Esophagus squamous epithelium (tissue), 5 donors: ENCODE measurements around the gene ITIH6. TPM values are rescaled to one million over a fixed set of nuclear protein-coding genes. Genes with fewer than 3 reads are reported as not detected.

Source experiments
- DNase-seq: peaks from one replicate; lab custom pipeline; 2025; lab: John Stamatoyannopoulos, UW
- H3K27ac ChIP-seq, 4 donors: fragments of 200-600 bp; sonication (generic); one replicate each; pipeline ENCODE4 v1.5.1; 2016 to 2019; ENCODE audit warnings: mild to moderate bottlenecking in 1 of 4
- H3K27me3 ChIP-seq, 4 donors: fragments of 200-600 bp; sonication (generic); 1 replicate in 3 of 4; 2 replicates in 1 of 4; pipeline versions ENCODE4 v1.5.1 to v1.6.0; 2017 to 2021; ENCODE audit warnings: antibody characterized with exemption in 1 of 4
- H3K36me3 ChIP-seq, 3 donors: fragments of 200-600 bp; sonication (generic); one replicate each; pipeline ENCODE4 v1.5.1; 2016 to 2019
- H3K4me1 ChIP-seq, 3 donors: fragments of 200-600 bp; sonication (generic); one replicate each; pipeline ENCODE4 v1.5.1; 2017 to 2019
- H3K4me3 ChIP-seq, 4 donors: fragments of 200-600 bp; sonication (generic); 1 replicate in 3 of 4; 2 replicates in 1 of 4; pipeline ENCODE4 v1.5.1; 2016 to 2019; ENCODE audit warnings: mild to moderate bottlenecking in 2 of 4, moderate library complexity in 1 of 4
- H3K9me3 ChIP-seq, 3 donors: fragments of 200-600 bp; sonication (generic); one replicate each; pipeline ENCODE4 v1.5.1; 2016 to 2019
- CTCF ChIP-seq, 6 experiments: fragments of 450-650 bp in 4 of 6; fragments of 200-600 bp in 2 of 6; sonication (generic) in 2 of 6; IDR thresholded peaks; one replicate each; pipeline ENCODE4 v1.5.1; 2016 to 2019; ENCODE audit warnings: antibody characterized with exemption in 6 of 6, mild to moderate bottlenecking in 4 of 6, moderate library complexity in 4 of 6
- POLR2A ChIP-seq, 4 donors: fragments of 450-650 bp; IDR thresholded peaks; one replicate each; pipeline ENCODE4 v1.6.1; 2017; ENCODE audit warnings: antibody characterized with exemption in 4 of 4, mild to moderate bottlenecking in 4 of 4, moderate library complexity in 3 of 4
- WGBS, 2 donors: methylation state at CpG; one replicate each; pipeline ENCODE4 v1.1.5; 2018; 5-methylcytosine and 5-hydroxymethylcytosine counted together
- intact Hi-C: fragments of 100-400 bp; cut with DNase I; formaldehyde crosslinking; loops from one replicate; pipeline ENCODE4 v1.15.0; 2022
- total RNA-seq, 4 donors: library from RNA; depleted of rRNA; stranded (reverse); fragments of >200 nt; gene quantifications; one replicate each; pipeline ENCODE4 v1.1.0, GENCODE V29; 2016
- donor health status: DM: yes; HTN: yes; CAD: no.

The ITIH6 gene
- total RNA-seq, 4 donors from 2014 or later: not detected

- Histone ChIP-seq H3K4me3 (no peak overlapping the region), H3K36me3 (no peaks in the 10 kb centered on the region), H3K4me1 (no peaks in the 10 kb centered on the region), H3K27me3 (no peaks in the 10 kb centered on the region), H3K9me3 (no peaks in the 10 kb centered on the region), H3K27ac (no peak overlapping the region)
- no peak for DNase-seq
- TF ChIP-seq POLR2A (IDR thresholded peaks at IDR 0.05): no peak
- TF ChIP-seq CTCF (IDR thresholded peaks at IDR 0.05): no peak
- WGBS, 2 donors: 59 to 81% methylated on average over 4 of the region's 21 CpGs
- intact Hi-C loops: no loop called here
Observed at GRCh38 chrX:54758114-54759055, 39.7 kb downstream of the ITIH6 start.

DNA sequence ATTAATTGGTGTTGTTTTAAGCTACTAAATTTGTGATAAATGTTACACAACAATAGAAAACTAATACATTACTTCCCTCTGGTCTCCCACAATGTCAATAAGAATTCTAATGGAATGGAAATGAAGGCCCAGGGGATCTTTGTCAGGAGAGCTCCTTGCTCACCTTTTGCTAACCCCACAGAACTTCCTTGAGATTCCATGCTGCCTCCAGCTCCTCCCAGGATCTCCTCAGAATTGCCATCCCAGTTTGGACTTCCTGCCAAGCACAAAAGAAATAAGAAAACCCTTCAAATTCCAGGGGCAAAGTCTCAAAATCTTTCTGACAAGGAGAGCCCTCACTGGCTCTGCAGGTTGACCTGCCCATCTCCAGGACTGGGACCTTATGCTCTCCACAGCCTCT lies 43.2 kb downstream of the ITIH6 start:
- intact Hi-C loops: no loop called here
- no peaks in the 10 kb centered on the region for H3K36me3 ChIP-seq
- H3K27me3 ChIP-seq: no peaks in the 10 kb centered on the region
- TF ChIP-seq CTCF (IDR thresholded peaks at IDR 0.05) (no peak), POLR2A (IDR thresholded peaks at IDR 0.05) (no peak)
- no peak overlapping the region for H3K4me3 ChIP-seq
- no peak for DNase-seq
- no peaks in the 10 kb centered on the region for H3K4me1 ChIP-seq
- no peaks in the 10 kb centered on the region for H3K9me3 ChIP-seq
- H3K27ac ChIP-seq: no peak overlapping the region

GRCh38 chrX:54748626-54749025 lies 49.4 kb downstream of the ITIH6 start:
- no peaks in the 10 kb centered on the region for H3K27me3 ChIP-seq
- no peaks in the 10 kb centered on the region for H3K9me3 ChIP-seq
- WGBS, 2 donors: 50 to 69% methylated on average over 1 of the region's 1 CpG
- intact Hi-C loops: no loop called here
- TF ChIP-seq POLR2A (IDR thresholded peaks at IDR 0.05): no peak
- no peak for TF ChIP-seq CTCF (IDR thresholded peaks at IDR 0.05)
- no peak overlapping the region for H3K27ac ChIP-seq
- no peaks in the 10 kb centered on the region for H3K4me1 ChIP-seq
- H3K36me3 ChIP-seq: no peaks in the 10 kb centered on the region
- DNase-seq: no peak
- H3K4me3 ChIP-seq: no peak overlapping the region

GRCh38 chrX:54747733-54748393 lies 50.2 kb downstream of the ITIH6 start:
- 62 to 69% methylated on average over 3 of the region's 3 CpGs for WGBS, 2 donors
- H3K27me3 ChIP-seq: no peaks in the 10 kb centered on the region
- H3K9me3 ChIP-seq: no peaks in the 10 kb centered on the region
- intact Hi-C loops: no loop called here
- no peaks in the 10 kb centered on the region for H3K4me1 ChIP-seq
- H3K4me3 ChIP-seq: no peak overlapping the region
- no peaks in the 10 kb centered on the region for H3K36me3 ChIP-seq
- TF ChIP-seq POLR2A (IDR thresholded peaks at IDR 0.05) (no peak), CTCF (IDR thresholded peaks at IDR 0.05) (no peak)
- no peak overlapping the region for H3K27ac ChIP-seq
- no peak for DNase-seq

DNA sequence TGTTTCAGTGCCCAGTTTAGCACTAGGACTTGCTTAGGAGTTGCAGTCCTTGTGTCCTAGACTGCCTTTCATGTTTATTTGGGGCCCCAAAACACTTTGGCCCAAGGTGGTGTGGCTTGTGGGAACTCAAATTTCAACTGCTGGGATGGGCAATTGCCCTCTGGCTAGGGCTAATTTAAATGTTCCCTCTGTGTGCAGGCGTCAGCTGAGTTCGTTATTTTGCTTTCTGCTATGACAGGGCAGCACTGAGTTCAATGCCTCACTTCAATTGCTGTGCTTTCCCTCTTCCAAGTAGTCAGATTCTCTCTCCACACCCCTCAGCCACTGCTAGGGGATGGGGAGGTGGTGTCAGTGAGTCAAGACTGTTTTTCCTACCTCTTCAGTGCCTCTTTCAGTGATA lies 51.1 kb downstream of the ITIH6 start:
- no peak overlapping the region for H3K4me3 ChIP-seq
- H3K9me3 ChIP-seq: no peaks in the 10 kb centered on the region
- no peak for TF ChIP-seq CTCF (IDR thresholded peaks at IDR 0.05)
- no peak for TF ChIP-seq POLR2A (IDR thresholded peaks at IDR 0.05)
- 50 to 61% methylated on average over 2 of the region's 2 CpGs for WGBS, 2 donors
- no peaks in the 10 kb centered on the region for H3K36me3 ChIP-seq
- H3K27me3 ChIP-seq: no peaks in the 10 kb centered on the region
- H3K27ac ChIP-seq: no peak overlapping the region
- intact Hi-C loops: no loop called here
- no peaks in the 10 kb centered on the region for H3K4me1 ChIP-seq
- no peak for DNase-seq
